HEK293 (cell line): ENCODE results near the gene DLX4.

Experiments
- CTCF ChIA-PET: fragments of 350-600 bp; formaldehyde crosslinking; extraction: SDS; loops from one replicate; lab custom pipeline; 2021; ENCODE audit warnings: antibody characterized with exemption; lab: Yijun Ruan, JAX
- POLR2A ChIA-PET: fragments of 300-600 bp; formaldehyde crosslinking; extraction: SDS; loops from one replicate; lab custom pipeline; 2020; ENCODE audit warnings: antibody characterized with exemption, inconsistent platforms; lab: Yijun Ruan, JAX
- H3K27ac ChIP-seq: fragments of 200-500 bp; sonication (Bioruptor generic); 2 replicates; pipeline ENCODE4 v1.5.1; 2014; ENCODE audit warnings: low read depth, low read length, control low read depth, inconsistent platforms; ENCODE audit errors: extremely low read depth
- H3K36me3 ChIP-seq, 2 experiments: fragments of 200-500 bp in 1 of 2; sonication (Bioruptor generic) in 1 of 2; 1 replicate in 1 of 2; 2 replicates in 1 of 2; pipeline ENCODE4 v1.5.1; 2014 to 2017; ENCODE audit warnings: inconsistent platforms in 2 of 2, low read length in 2 of 2; ENCODE audit not compliant: control insufficient read depth in 2 of 2, insufficient read depth in 1 of 2
- H3K4me1 ChIP-seq: fragments of 200-500 bp; sonication (Bioruptor generic); 2 replicates; pipeline ENCODE4 v1.5.1; 2014; ENCODE audit warnings: mild to moderate bottlenecking, low read length, inconsistent platforms; ENCODE audit not compliant: control insufficient read depth, insufficient read depth
- H3K4me3 ChIP-seq: 2 replicates; pipeline ENCODE4 v1.5.1; 2011; ENCODE audit warnings: low read depth, mild to moderate bottlenecking, control low read depth, low read length, moderate library complexity
- H3K9me3 ChIP-seq: fragments of 200-500 bp; sonication (Bioruptor generic); 2 replicates; pipeline ENCODE4 v1.5.1; 2014; ENCODE audit warnings: low read depth, low read length, inconsistent platforms; ENCODE audit not compliant: control insufficient read depth, insufficient read depth
- EGR2 ChIP-seq: fragments of 450-650 bp; formaldehyde crosslinking; IDR thresholded peaks from 2 replicates; pipeline ENCODE4 v1.5.1; 2016; ENCODE audit warnings: low read depth, missing biosample characterization, missing genetic modification characterization
- KLF16 ChIP-seq: fragments of 450-650 bp; formaldehyde crosslinking; IDR thresholded peaks from 2 replicates; pipeline ENCODE4 v1.5.1; 2017; ENCODE audit warnings: missing biosample characterization, missing genetic modification characterization
- ZBTB1 ChIP-seq: fragments of 450-650 bp; formaldehyde crosslinking; IDR thresholded peaks from 2 replicates; pipeline ENCODE4 v1.5.1; 2016; ENCODE audit warnings: missing biosample characterization, missing genetic modification characterization
- ZFP69B ChIP-seq: fragments of 450-650 bp; formaldehyde crosslinking; IDR thresholded peaks from 2 replicates; pipeline ENCODE4 v1.5.1; 2016; ENCODE audit warnings: missing biosample characterization, missing genetic modification characterization
- ZNF132 ChIP-seq: fragments of 450-650 bp; formaldehyde crosslinking; IDR thresholded peaks from 2 replicates; pipeline ENCODE4 v1.5.1; 2017; ENCODE audit warnings: missing biosample characterization, missing genetic modification characterization, borderline replicate concordance
- ZNF19 ChIP-seq: fragments of 450-650 bp; formaldehyde crosslinking; IDR thresholded peaks from 2 replicates; pipeline ENCODE4; 2016; ENCODE audit warnings: missing biosample characterization, missing genetic modification characterization, low read depth
- ZNF214 ChIP-seq: fragments of 450-650 bp; formaldehyde crosslinking; IDR thresholded peaks from 2 replicates; pipeline ENCODE4 v1.5.1; 2017; ENCODE audit warnings: missing biosample characterization, mild to moderate bottlenecking, missing genetic modification characterization, borderline replicate concordance
- ZNF223 ChIP-seq: fragments of 450-650 bp; formaldehyde crosslinking; IDR thresholded peaks from 2 replicates; pipeline ENCODE4 v1.5.1; 2016; ENCODE audit warnings: missing biosample characterization, missing genetic modification characterization
- ZNF23 ChIP-seq: fragments of 450-650 bp; formaldehyde crosslinking; IDR thresholded peaks from 2 replicates; pipeline ENCODE4 v1.5.1; 2016; ENCODE audit warnings: missing biosample characterization, missing genetic modification characterization, borderline replicate concordance
- ZNF24 ChIP-seq: fragments of 450-650 bp; formaldehyde crosslinking; IDR thresholded peaks from 2 replicates; pipeline ENCODE4 v1.5.1; 2016; ENCODE audit warnings: missing biosample characterization, missing genetic modification characterization
- ZNF274 ChIP-seq, 2 experiments: fragments of 200-500 bp in 1 of 2; fragments of 450-650 bp in 1 of 2; sonication (Bioruptor generic) in 1 of 2; formaldehyde crosslinking in 1 of 2; IDR thresholded peaks; 2 replicates each; pipeline versions ENCODE4 v1.5.1 to v1.6.1; 2014 to 2016; ENCODE audit warnings: borderline replicate concordance in 1 of 2, inconsistent platforms in 1 of 2, low read length in 1 of 2, missing biosample characterization in 1 of 2, missing genetic modification characterization in 1 of 2
- ZNF341 ChIP-seq: fragments of 450-650 bp; formaldehyde crosslinking; IDR thresholded peaks from 2 replicates; pipeline ENCODE4; 2016; ENCODE audit warnings: low read depth, missing biosample characterization, missing genetic modification characterization
- ZNF510 ChIP-seq: fragments of 450-650 bp; formaldehyde crosslinking; IDR thresholded peaks from 2 replicates; pipeline ENCODE4 v1.5.1; 2018; ENCODE audit warnings: mild to moderate bottlenecking, missing genetic modification characterization, missing biosample characterization; ENCODE audit not compliant: insufficient replicate concordance
- ZNF558 ChIP-seq: fragments of 450-650 bp; formaldehyde crosslinking; IDR thresholded peaks from 2 replicates; pipeline ENCODE4 v1.5.1; 2016; ENCODE audit warnings: missing biosample characterization, missing genetic modification characterization
- ZNF623 ChIP-seq: fragments of 450-650 bp; formaldehyde crosslinking; IDR thresholded peaks from 2 replicates; pipeline ENCODE4 v1.5.1; 2016; ENCODE audit warnings: missing biosample characterization, missing genetic modification characterization
- ZNF701 ChIP-seq: fragments of 450-650 bp; formaldehyde crosslinking; IDR thresholded peaks from 2 replicates; pipeline ENCODE4 v1.5.1; 2016; ENCODE audit warnings: missing biosample characterization, missing genetic modification characterization
- ZNF792 ChIP-seq: fragments of 450-650 bp; formaldehyde crosslinking; IDR thresholded peaks from 2 replicates; pipeline ENCODE4 v1.5.1; 2016; ENCODE audit warnings: missing biosample characterization, missing genetic modification characterization
- ZSCAN30 ChIP-seq: fragments of 450-650 bp; IDR thresholded peaks from 2 replicates; pipeline ENCODE4 v1.5.1; 2018; ENCODE audit warnings: missing biosample characterization, mild to moderate bottlenecking, missing genetic modification characterization, moderate library complexity
- TF ChIP-seq, protein P1 (sequence below): fragments of 450-650 bp; formaldehyde crosslinking; IDR thresholded peaks from 2 replicates; pipeline ENCODE4 v1.5.1; 2016; ENCODE audit warnings: missing biosample characterization, missing genetic modification characterization
- TF ChIP-seq, protein P2 (sequence below): fragments of 450-650 bp; formaldehyde crosslinking; IDR thresholded peaks from 2 replicates; pipeline ENCODE4 v1.5.1; 2016; ENCODE audit warnings: missing biosample characterization, missing genetic modification characterization, low read depth
- TF ChIP-seq, protein P3 (sequence below): fragments of 450-650 bp; formaldehyde crosslinking; conservative IDR thresholded peaks from 2 replicates; pipeline ENCODE4 v1.5.1; 2016; ENCODE audit warnings: low read depth, missing biosample characterization, missing genetic modification characterization
- TF ChIP-seq, protein P4 (sequence below): sonication (generic); formaldehyde crosslinking; IDR thresholded peaks from 2 replicates; pipeline ENCODE4 v1.8.1; 2022; ENCODE audit warnings: mild to moderate bottlenecking, moderate library complexity, missing genetic modification reagents
- TF ChIP-seq, protein P5 (sequence below): fragments of 450-650 bp; formaldehyde crosslinking; IDR thresholded peaks from 2 replicates; pipeline ENCODE4 v1.5.1; 2016; ENCODE audit warnings: missing biosample characterization, missing genetic modification characterization
- TF ChIP-seq, protein P6 (sequence below): fragments of 450-650 bp; formaldehyde crosslinking; IDR thresholded peaks from 2 replicates; pipeline ENCODE4 v1.5.1; 2017; ENCODE audit warnings: missing biosample characterization, missing genetic modification characterization

Gene DLX4

DNA sequence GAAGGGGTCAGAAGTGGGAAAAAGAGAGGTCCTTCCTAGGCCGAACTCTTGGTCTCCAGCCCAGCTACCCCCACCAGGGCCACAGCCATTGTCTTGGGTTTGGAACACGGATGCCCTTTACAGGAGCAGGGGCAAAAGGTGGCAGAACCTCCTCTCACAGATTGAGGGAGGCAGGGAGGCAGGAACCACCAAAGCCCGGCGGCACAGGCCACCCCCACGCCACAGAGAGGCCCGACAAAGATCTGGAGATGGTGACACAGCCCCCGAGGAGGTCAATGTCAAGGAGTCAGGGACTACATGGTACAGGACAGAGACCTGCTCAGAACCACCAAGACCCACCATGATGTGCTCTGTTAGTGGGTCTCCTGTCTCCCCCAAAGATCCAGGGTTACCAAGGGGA is 44.4 kb upstream of the DLX4 start:
- no peak overlapping the region for H3K27ac ChIP-seq
- TF ChIP-seq ZNF274 (IDR thresholded peaks at IDR 0.05; ENCODE audit: low read length) (no peak), ZNF274 (tag by site-specific recombination; IDR thresholded peaks at IDR 0.05; ENCODE audit: borderline replicate concordance) (no peak), ZNF24 (tag by site-specific recombination) (no peak), ZNF623 (no peak), ZNF223 (no peak), ZNF214 (tag by site-specific recombination) (no peak), ZNF132 (tag by site-specific recombination) (no peak), ZNF510 (tag by site-specific recombination) (no peak), ZNF792 (tag by site-specific recombination) (no peak), ZNF558 (tag by site-specific recombination) (no peak)
- TF ChIP-seq, protein P1, sequence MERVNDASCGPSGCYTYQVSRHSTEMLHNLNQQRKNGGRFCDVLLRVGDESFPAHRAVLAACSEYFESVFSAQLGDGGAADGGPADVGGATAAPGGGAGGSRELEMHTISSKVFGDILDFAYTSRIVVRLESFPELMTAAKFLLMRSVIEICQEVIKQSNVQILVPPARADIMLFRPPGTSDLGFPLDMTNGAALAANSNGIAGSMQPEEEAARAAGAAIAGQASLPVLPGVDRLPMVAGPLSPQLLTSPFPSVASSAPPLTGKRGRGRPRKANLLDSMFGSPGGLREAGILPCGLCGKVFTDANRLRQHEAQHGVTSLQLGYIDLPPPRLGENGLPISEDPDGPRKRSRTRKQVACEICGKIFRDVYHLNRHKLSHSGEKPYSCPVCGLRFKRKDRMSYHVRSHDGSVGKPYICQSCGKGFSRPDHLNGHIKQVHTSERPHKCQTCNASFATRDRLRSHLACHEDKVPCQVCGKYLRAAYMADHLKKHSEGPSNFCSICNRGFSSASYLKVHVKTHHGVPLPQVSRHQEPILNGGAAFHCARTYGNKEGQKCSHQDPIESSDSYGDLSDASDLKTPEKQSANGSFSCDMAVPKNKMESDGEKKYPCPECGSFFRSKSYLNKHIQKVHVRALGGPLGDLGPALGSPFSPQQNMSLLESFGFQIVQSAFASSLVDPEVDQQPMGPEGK (tag by site-specific recombination) = no peak
- TF ChIP-seq, protein P2, sequence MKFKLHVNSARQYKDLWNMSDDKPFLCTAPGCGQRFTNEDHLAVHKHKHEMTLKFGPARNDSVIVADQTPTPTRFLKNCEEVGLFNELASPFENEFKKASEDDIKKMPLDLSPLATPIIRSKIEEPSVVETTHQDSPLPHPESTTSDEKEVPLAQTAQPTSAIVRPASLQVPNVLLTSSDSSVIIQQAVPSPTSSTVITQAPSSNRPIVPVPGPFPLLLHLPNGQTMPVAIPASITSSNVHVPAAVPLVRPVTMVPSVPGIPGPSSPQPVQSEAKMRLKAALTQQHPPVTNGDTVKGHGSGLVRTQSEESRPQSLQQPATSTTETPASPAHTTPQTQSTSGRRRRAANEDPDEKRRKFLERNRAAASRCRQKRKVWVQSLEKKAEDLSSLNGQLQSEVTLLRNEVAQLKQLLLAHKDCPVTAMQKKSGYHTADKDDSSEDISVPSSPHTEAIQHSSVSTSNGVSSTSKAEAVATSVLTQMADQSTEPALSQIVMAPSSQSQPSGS (tag by site-specific recombination) = no peak
- TF ChIP-seq, protein P3, sequence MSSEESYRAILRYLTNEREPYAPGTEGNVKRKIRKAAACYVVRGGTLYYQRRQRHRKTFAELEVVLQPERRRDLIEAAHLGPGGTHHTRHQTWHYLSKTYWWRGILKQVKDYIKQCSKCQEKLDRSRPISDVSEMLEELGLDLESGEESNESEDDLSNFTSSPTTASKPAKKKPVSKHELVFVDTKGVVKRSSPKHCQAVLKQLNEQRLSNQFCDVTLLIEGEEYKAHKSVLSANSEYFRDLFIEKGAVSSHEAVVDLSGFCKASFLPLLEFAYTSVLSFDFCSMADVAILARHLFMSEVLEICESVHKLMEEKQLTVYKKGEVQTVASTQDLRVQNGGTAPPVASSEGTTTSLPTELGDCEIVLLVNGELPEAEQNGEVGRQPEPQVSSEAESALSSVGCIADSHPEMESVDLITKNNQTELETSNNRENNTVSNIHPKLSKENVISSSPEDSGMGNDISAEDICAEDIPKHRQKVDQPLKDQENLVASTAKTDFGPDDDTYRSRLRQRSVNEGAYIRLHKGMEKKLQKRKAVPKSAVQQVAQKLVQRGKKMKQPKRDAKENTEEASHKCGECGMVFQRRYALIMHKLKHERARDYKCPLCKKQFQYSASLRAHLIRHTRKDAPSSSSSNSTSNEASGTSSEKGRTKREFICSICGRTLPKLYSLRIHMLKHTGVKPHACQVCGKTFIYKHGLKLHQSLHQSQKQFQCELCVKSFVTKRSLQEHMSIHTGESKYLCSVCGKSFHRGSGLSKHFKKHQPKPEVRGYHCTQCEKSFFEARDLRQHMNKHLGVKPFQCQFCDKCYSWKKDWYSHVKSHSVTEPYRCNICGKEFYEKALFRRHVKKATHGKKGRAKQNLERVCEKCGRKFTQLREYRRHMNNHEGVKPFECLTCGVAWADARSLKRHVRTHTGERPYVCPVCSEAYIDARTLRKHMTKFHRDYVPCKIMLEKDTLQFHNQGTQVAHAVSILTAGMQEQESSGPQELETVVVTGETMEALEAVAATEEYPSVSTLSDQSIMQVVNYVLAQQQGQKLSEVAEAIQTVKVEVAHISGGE (tag by site-specific recombination) = no peak
- TF ChIP-seq, protein P4, sequence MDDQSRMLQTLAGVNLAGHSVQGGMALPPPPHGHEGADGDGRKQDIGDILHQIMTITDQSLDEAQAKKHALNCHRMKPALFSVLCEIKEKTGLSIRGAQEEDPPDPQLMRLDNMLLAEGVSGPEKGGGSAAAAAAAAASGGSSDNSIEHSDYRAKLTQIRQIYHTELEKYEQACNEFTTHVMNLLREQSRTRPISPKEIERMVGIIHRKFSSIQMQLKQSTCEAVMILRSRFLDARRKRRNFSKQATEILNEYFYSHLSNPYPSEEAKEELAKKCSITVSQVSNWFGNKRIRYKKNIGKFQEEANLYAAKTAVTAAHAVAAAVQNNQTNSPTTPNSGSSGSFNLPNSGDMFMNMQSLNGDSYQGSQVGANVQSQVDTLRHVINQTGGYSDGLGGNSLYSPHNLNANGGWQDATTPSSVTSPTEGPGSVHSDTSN = no peak
- H3K4me3 ChIP-seq = no peak overlapping the region
- CTCF ChIA-PET = interaction anchor here (1.3 to 2.1 kb wide), 2 partner anchors 27 to 72 kb away, joined by 3 to 14 read pairs; no protein-coding TSS in a partner anchor
- H3K9me3 ChIP-seq = no peaks in the 10 kb centered on the region
- POLR2A ChIA-PET = no interaction called here
- H3K36me3 ChIP-seq = no peaks in the 10 kb centered on the region
- no peaks in the 10 kb centered on the region for H3K4me1 ChIP-seq

DNA sequence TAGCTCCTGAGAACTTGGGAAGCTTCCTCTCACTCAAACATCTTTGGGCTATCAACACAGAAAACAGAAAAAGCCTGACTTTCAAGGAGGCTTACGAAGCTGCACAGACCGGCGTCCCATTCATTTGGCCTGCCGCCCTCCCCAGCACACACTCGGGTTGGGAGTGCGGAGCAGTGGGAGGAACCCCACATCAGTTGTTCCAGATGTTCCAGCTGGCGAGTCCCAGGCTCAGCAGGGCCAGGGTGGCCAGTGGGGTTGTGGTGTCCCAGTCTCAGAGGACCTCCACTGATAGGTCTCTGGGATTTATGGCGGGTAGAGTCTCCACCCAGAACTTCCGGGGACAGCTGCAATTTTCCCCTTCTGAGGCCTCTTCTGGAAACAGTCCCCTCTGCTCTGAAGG is 43.1 kb upstream of the DLX4 start:
- H3K27ac ChIP-seq = no peak overlapping the region
- H3K36me3 ChIP-seq = no peaks in the 10 kb centered on the region
- ChIA-PET CTCF (interaction anchor here (1.3 to 4.2 kb wide), 2 partner anchors 26 to 72 kb away, joined by 3 to 28 read pairs; no protein-coding TSS in a partner anchor), POLR2A (no interaction called here)
- no peak overlapping the region for H3K4me3 ChIP-seq
- no peaks in the 10 kb centered on the region for H3K9me3 ChIP-seq
- no peaks in the 10 kb centered on the region for H3K4me1 ChIP-seq
- no peak for TF ChIP-seq EGR2 (tag by site-specific recombination)
- no peak for TF ChIP-seq ZNF341 (tag by site-specific recombination)
- no peak for TF ChIP-seq ZFP69B (tag by site-specific recombination)
- no peak for TF ChIP-seq ZNF792 (tag by site-specific recombination)
- no peak for TF ChIP-seq ZNF19 (tag by site-specific recombination)
- no peak for TF ChIP-seq KLF16 (tag by site-specific recombination)
- no peak for TF ChIP-seq ZNF23 (tag by site-specific recombination)
- no peak for TF ChIP-seq ZBTB1 (tag by site-specific recombination)
- TF ChIP-seq, protein P5, sequence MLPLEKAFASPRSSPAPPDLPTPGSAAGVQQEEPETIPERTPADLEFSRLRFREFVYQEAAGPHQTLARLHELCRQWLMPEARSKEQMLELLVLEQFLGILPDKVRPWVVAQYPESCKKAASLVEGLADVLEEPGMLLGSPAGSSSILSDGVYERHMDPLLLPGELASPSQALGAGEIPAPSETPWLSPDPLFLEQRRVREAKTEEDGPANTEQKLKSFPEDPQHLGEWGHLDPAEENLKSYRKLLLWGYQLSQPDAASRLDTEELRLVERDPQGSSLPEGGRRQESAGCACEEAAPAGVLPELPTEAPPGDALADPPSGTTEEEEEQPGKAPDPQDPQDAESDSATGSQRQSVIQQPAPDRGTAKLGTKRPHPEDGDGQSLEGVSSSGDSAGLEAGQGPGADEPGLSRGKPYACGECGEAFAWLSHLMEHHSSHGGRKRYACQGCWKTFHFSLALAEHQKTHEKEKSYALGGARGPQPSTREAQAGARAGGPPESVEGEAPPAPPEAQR (tag by site-specific recombination) = no peak
- TF ChIP-seq, protein P6, sequence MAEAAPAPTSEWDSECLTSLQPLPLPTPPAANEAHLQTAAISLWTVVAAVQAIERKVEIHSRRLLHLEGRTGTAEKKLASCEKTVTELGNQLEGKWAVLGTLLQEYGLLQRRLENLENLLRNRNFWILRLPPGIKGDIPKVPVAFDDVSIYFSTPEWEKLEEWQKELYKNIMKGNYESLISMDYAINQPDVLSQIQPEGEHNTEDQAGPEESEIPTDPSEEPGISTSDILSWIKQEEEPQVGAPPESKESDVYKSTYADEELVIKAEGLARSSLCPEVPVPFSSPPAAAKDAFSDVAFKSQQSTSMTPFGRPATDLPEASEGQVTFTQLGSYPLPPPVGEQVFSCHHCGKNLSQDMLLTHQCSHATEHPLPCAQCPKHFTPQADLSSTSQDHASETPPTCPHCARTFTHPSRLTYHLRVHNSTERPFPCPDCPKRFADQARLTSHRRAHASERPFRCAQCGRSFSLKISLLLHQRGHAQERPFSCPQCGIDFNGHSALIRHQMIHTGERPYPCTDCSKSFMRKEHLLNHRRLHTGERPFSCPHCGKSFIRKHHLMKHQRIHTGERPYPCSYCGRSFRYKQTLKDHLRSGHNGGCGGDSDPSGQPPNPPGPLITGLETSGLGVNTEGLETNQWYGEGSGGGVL = no peak
- TF ChIP-seq ZSCAN30 (tag by site-specific recombination) = no peak
- no peak for TF ChIP-seq ZNF701
